Anterior cingulate cortex (tissue), 58 donors: ENCODE data around the gene RNF224.

Source experiments
- DNase-seq, 58 donors: peaks; one replicate each; lab custom pipeline; 2025; lab: John Stamatoyannopoulos, UW

RNF224 gene

DNA sequence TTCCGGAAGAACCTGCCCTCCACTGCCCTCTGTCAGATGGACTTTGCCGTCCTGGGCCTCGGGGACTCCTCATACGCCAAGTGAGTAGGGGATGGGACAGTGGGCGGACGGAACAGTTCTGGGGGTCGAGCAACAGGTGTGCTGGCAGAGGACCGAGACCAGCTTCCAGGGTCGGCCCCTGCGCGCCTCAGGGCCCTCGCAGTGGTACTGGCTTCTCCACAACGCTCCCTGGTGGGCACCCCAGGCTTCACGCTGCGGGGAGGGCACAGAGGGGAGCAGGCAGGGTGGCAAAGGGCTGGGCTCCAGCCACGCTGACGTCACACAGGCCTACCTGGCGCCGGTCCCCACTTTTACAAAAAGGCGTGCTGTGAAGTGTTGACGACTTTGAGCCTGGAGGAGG lies 14.8 kb upstream of the RNF224 start:
- DNase-seq, result no peak

- peak in 10 of 58 donors; percentile 31 to 65 (median 50) for DNase-seq
Observed at GRCh38 chr9:137213160-137214060, 13.9 kb upstream of the RNF224 start.

DNA sequence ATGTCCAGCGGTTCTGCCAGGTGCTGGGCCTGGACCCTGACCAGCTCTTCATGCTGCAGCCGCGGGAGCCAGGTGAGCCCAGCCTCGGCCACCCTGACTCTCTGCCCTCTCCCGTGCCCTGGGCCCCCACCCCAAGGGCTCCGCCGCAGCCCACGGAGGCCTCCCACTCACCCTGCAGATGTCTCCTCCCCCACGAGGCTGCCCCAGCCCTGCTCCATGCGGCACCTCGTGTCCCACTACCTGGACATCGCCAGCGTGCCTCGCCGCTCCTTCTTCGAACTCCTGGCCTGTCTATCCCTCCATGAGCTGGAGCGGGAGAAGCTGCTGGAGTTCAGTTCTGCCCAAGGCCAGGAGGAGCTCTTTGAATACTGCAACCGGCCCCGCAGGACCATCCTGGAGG lies 12.7 kb upstream of the RNF224 start:
- DNase-seq, result no peak

DNA sequence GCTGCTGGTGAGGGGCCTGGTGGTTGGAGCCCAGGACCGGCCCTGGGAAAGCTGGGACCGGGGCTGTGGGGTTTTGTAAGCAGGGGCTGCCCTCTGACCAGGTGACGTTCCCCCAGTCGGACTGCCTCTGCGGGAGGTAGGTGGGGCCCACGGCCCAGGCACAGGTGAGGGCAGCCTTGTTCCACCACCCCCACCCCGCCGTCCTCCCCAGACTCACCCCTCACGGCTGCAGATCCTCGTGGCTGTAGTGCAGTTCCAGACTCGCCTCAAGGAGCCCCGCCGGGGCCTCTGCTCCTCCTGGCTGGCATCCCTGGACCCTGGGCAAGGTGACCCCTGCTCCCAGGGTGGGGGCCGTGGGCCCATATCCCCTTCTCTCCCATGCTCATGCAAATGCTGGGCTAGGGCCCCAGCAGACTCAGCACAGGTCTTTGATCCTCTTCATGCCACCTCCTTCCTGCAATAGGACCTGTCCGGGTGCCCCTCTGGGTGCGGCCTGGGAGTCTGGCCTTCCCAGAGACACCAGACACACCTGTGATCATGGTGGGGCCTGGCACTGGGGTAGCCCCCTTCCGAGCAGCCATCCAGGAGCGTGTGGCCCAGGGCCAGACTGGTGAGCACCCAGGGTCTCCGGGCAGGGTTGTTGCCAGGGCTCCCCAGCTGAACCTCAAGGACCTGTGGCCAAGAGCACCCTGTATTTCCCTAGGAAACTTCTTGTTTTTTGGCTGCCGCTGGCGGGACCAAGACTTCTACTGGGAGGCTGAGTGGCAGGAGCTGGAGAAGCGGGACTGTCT lies 11.9 kb upstream of the RNF224 start:
- DNase-seq, result no peak

DNA sequence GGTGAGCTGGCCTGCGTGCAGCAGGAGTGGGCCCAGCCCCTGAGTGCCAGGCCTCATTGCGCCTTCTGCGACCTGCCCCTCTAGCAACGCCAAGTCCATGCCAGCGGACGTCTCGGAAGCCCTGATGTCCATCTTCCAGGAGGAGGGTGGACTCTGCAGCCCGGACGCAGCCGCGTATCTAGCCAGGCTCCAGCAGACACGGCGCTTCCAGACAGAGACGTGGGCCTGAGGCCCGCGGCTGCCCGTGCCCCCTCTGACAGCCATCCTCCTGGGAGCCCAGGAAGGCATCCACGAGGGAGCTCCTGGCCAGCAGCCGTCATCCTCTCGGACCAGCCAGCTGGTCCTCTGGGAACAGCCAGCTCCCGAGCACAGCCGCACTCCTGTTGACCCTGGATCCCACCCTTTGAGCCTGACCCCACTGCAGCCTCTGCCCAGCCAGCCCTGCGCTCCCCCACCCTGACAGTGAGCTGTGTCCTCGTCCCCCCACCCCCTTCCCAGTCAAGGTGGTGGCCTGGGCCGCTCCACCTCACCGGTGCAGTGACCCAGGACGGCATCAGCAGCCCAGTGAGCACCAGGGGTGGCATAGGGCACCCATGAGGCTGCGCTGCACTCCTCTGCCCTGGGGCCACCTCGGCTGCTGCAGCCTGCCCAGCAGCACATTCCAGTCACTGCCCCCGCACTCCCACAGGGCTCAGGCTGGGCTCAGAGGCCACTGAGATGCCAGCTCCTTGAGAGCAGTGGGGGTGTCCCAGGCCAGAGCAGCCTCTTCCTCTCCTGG lies 10.9 kb upstream of the RNF224 start:
- DNase-seq, result no peak

GRCh38 chr9:137217276-137218211 lies 9.8 kb upstream of the RNF224 start:
- peak in 11 of 58 donors; percentile 13 to 55 (median 28) for DNase-seq

DNA sequence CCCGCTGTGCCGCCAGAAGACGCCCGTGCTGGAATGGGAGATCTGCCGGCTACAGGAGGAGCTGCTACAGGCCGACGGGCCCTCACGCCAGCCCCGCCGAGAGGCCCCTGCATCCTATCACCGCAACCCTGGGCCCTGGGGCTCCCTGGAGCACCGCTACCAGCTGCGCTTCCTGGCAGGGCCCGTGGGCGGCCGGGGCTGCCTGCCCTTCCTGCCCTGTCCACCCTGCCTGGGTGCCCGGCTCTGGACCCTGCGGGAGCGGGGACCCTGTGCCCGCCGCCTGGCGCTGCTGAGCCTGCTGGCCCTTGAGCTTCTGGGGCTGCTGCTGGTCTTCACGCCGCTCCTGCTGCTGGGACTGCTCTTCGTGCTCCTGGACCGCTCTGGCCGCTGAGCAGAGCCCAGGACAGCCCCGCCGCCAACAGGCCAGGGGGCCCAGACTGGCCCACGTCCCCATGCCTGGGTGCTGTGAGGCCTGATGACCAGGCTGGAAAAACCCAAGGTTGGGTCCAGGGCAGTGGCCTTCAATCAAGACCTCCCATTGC lies 9.0 kb upstream of the RNF224 start:
- no peak for DNase-seq

DNA sequence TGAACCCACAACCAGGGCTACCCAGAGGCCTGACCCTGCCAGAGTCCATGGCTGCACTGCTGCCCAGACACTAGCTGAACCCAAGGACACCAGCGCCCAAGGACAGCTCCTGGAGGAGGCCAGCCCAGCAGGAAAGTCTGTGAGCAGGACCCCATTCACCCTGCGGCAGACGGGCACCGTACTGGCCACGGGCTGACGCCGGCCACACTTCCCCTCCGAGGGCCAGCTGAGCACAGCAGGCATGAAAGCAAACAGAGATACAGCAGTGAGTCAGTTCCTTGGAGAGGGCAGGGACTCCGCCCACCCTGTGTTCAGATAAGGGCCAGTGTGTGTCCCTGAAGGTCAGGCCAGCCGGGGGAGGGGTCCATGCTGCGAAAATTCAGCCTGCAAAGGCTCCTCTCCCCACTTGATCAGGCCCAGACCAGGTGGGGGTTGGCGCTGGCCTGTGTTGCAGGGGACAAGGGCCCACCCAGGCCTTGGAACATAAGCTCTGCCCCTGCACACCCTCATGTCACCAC lies 8.5 kb upstream of the RNF224 start:
- no peak for DNase-seq

- no peak for DNase-seq
Observed at GRCh38 chr9:137219757-137220316, 7.5 kb upstream of the RNF224 start.

- DNase-seq, result no peak
Observed at GRCh38 chr9:137220317-137221094, 6.8 kb upstream of the RNF224 start.

DNA sequence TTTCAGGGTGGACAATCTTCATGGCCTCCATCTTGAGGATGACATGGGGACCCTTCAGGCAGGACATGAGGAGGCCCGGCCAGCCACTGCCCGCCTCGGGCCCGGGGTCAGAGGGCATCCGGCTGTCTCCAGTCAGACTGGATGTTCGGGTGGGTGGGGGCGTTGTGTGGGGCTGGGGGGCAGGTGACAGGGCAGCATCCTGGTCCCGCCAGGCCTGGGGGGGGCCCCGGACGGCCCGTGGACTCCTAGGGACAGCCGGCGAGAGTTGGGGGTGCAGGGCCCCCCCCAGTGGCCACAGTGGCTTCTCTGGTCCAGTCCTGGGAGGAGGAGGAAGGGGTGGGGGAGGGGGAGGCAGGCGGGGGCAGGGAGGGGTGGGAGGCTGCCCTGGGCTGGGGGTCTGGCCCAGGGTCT lies 6.2 kb upstream of the RNF224 start:
- DNase-seq, result no peak

- DNase-seq, result no peak
Observed at GRCh38 chr9:137221506-137222111, 5.7 kb upstream of the RNF224 start.

- peak in 10 of 58 donors; percentile 15 to 71 (median 42) for DNase-seq
Observed at GRCh38 chr9:137222190-137223077, 4.9 kb upstream of the RNF224 start, which contains the start of gene RNF208. TSS of gene RNF208 (minus strand) at chr9:137222240. CDS start at chr9:137221212, 1,028 bp downstream.

DNA sequence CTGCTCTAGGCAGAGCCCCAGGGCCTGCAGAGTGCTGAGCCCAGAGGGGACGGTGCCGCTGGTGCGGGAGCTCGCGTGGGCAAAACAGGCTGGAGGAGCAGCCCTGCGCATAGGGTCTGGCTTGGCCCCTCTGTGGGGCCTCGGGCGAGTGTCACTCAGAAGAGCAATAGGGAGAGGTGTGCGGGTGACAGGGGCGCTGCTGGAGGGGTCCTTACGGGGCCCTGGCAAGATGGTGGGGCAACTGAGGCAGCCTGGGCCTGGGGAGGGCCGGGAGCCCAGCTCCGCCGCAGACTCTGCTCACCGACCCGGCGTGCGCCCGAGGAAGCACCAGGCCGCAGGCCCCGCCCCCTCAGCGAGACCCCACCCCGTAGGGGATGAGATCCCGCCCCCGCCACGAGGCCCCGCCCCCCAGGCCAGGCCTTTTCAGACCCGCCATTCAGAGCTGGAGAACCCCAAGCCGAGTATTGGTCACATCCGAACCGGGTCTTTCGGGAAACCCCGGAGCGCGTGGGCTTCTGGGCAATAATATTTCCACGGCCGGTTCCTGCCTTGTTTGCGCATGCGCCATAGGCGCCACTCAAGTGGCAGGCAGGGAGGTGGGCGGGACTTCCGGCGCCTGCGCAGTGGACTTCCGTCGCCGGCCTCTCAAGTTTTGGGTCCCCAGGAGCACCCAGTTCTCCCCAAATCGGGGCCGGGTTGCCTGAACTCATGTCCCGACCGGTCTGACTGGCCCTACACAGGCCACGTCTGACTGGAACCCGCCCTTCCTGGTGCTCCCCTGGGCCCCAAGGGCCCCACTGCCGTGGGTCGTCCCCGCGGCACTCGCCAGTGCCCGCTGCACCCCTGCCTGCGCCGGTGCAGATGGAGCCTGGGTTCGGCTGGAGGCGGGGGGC lies 4.0 kb upstream of the RNF224 start:
- DNase-seq, result peak; percentile 80 to 99 (median 97)
